Neural progenitor cell (in vitro differentiated cells): ENCODE measurements around the gene CHRNG.

Experiments
- CTCF ChIP-seq: fragments of 200-600 bp; sonication (generic); IDR thresholded peaks from 2 replicates; pipeline ENCODE4 v1.5.1; 2017; ENCODE audit warnings: antibody characterized with exemption, mild to moderate bottlenecking
- EZH2 ChIP-seq: fragments of 200-600 bp; sonication (generic); IDR thresholded peaks from 2 replicates; pipeline ENCODE4 v1.6.1; 2017; ENCODE audit warnings: antibody characterized with exemption, mild to moderate bottlenecking, moderate library complexity

- no peak for TF ChIP-seq CTCF
- no peak for TF ChIP-seq EZH2
Observed at GRCh38 chr2:232492236-232492848, 47.1 kb upstream of the CHRNG start.
